NK-92 (cell line): ENCODE measurements around the gene ZNF468.
"Not testable (repeated sequence)": the region's sequence is repeated elsewhere in the genome, so short reads cannot be mapped to it uniquely, and the experiment has no call there.

Experiments used
- DNase-seq: peaks from one replicate; lab custom pipeline; 2025; ENCODE audit not compliant: unreplicated experiment; lab: John Stamatoyannopoulos, UW

Gene ZNF468

DNA sequence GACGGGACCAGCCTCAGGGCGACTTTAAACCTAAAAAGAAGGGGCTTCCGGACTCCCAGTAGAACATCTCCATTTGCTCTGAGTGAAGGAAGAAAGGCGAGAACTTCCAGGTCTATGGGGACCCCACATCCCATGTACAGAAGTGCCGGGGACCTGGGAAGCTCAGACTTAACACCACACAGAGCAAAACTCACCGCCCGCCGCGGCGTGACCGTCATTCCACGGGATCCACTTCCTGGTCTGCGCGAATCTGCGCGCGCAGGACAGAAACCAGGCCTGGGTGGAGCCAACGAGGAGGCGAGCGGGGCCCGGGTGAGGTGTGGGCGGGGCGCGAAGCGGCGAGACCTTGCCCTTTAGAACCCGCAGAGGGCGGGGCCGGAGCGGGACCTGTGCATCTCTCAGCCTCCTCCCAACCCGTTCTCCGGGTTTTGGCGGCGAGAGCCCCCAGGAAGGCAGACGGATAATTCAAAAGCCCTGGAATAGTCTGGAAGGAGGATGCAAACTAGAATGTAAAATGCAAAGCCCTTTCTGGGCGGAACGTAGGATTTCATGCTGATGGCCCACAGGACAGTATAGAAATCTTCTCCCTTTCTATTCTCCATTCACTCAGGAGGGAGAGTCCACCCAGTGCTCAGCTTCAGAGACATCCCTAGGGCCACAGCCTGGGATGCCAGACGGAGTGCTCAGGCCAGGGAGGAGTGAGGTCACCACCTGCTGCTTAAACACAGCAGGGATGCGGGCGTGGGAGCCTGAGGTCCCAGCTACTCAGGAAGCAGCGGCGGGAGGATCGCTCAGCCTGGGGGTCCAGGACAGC is at the start of gene ZNF468:
ZNF468 (minus strand) TSS at position 242 of the 814 bp plus-strand sequence. CDS start 3,347 bp downstream, outside the sequence.
- not testable (repeated sequence) for DNase-seq

DNA sequence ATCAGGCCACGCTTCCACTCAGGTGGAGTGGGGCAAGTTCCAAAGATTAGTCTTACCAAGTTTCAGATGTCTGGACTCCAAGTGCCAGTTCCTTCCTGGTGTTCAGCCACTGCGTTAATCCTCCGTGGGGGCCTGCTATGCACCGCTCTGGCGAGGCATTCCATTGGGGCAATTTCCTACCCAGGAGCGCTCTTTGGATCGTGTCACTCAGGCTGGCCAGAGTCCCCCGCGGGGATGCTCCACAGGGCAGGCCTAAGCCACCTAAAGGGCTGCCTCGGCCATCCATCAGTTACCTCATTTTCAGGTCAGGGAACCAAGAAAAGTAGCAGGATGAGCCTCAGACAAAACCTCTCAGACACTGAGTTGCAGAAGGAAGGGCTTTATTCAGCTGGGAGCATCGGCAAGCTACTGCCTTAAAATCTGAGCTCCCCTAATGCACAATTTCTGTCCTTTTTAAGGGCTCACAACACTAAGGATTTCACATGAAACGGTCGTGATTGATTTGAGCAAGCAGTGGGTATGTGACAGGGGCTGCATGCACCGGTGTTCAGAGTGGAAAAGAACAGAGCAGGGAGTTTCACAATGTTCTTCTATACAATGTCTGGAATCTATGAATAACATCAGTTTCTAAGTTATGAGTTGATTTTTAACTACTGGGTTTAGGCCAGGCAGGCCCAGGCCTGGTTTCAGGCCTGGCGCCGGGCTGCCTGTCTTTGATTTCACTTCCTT is 46.8 kb upstream of the ZNF468 start:
- DNase-seq = not testable (repeated sequence)

DNA sequence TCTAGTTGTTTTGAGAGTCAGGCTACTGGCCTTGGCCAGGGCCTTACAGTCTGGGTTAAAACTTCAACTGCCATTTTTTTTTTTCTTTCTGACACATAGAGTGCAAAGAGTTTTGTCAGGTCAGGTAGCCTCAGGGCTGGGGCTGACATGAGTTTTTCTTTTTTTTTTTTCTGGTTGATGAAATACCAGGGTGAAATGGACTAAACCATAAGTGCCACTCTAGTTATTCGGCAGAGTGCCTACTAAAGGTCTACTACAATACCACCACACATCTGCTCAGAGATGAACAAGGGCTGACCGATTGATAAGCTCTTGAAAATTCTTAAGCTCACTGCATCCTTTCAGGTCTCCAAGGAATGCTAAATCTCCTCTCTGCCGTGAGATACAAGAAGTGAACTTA is 44.4 kb upstream of the ZNF468 start:
- no peak for DNase-seq

GRCh38 chr19:52898596-52898995 is 41.2 kb upstream of the ZNF468 start:
- DNase-seq = not testable (repeated sequence)

- no peak for DNase-seq
Observed at GRCh38 chr19:52898101-52898500, 40.7 kb upstream of the ZNF468 start.

DNA sequence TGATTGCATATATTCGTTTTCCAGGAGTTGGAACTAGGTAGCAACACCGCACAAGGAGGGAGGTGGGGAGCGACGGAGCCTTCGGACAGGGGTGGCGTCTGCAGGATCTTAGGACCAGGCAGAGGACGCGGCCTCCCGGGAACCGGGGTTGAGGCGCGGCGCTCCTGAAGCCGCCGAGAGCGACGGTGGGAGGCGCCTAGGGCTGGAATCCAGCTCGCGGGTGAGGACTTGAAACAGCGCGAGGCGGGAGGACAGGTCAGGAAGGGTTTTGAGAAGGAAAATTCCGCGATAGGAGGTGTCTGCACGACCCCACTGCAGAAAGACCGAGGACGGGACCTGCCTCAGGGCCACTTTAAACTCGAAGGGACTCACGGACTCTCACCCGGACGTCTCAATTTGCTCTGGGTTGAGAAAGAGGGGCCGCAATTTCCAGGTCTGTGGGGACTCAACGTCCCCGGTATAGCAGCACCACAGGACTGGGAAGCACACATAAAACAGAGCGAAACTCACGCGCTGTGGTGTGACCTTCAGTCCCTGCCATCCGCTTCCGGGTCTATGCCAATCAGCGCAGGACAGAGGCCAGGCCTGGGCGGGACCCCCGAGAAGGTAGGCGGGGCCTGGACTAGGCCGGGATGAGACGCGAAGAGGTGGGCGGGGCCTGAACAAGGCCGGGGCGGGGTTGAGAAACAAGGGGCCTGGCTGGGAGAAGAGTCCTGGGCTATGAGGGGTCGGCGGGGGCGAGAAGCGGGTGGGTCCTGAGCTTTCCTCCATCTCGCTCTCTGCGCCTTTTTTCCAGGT is 39.9 kb upstream of the ZNF468 start, which contains the start of gene ZNF320:
ZNF320 (minus strand) TSS at position 498 of the 798 bp plus-strand sequence. CDS start 7,380 bp downstream, outside the sequence.
- peak; percentile 49 for DNase-seq

- no peak for DNase-seq
Observed at GRCh38 chr19:52896431-52897137, 39.2 kb upstream of the ZNF468 start.

- no peak for DNase-seq
Observed at GRCh38 chr19:52891336-52891735, 33.9 kb upstream of the ZNF468 start.

GRCh38 chr19:52889931-52890330 is 32.5 kb upstream of the ZNF468 start:
- no peak for DNase-seq

DNA sequence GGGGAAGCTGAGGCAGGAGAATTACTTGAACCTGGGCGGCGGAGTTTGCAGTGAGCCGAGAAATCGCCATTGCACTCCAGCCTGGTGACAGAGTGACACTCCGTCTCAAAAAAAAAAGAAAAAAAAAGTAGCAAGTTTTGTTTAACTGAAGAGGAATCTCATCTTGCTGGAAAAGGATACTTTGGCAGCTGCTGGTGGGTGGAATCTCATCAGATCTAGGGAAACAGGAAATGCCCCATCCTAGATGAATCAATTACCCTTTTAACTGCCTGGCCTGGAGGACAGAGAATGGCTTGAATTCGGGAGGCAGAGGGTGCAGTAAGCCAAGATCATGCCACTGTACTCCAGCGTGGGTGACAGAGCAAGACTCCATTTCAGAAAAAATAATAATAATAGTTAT is 31.7 kb upstream of the ZNF468 start:
- no peak for DNase-seq

GRCh38 chr19:52880895-52881389 is 23.5 kb upstream of the ZNF468 start:
- DNase-seq = no peak

DNA sequence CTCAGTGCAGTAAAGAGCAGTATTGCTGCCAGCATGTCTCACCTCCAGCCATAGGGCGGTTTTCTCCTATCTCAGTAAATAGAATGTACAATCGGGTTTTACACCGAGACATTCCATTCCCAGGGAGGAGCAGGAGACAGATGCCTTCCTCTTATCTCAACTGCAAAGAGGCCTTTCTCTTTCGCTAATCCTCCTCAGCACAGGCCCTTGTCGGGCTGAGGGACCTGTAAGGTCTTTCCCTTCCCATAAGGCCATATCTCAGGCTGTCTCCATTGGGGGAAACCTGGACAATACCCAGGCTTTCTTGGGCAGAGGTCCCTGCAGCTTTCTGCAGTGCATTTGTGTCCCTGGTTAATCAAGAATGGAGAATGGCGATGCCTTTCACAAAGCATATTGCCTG is 15.6 kb upstream of the ZNF468 start:
- not testable (repeated sequence) for DNase-seq

DNA sequence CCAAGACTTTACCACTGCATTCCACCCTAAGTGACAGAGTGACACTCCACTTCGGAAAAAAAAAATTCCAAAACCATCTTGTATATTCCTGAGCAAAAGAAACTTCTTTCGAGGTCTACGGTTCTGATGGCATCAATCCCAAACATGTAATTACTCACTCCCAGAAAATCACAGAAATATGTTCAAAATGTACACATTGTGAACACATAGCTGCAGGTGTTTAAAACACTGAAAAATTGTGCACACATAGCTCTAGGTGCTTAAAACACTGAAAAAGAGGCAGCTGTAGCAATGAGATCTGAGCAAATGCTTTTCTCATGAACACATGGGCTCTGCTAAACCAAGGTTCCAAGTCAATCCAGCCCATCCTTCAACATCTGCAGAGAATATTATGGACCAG is 14.0 kb upstream of the ZNF468 start:
- no peak for DNase-seq

DNA sequence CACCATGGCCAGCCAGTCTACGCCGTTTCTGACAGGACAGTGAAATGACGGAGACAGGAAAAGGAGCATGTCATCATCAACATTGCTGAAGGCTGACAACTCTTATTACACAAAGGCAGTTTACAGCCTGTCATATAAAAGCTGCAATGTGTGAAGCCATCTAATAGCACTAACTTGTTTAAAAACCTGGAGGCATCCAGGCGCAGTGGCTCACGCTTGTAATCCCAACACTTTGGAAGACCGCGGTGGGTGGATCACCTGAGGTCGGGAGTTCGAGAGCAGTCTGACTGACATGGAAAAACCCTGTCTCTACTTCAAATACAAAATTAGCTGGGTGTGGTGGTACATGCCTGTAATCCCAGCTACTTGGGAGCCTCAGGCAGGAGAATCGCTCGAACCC is 10.6 kb upstream of the ZNF468 start:
- DNase-seq = not testable (repeated sequence)

DNA sequence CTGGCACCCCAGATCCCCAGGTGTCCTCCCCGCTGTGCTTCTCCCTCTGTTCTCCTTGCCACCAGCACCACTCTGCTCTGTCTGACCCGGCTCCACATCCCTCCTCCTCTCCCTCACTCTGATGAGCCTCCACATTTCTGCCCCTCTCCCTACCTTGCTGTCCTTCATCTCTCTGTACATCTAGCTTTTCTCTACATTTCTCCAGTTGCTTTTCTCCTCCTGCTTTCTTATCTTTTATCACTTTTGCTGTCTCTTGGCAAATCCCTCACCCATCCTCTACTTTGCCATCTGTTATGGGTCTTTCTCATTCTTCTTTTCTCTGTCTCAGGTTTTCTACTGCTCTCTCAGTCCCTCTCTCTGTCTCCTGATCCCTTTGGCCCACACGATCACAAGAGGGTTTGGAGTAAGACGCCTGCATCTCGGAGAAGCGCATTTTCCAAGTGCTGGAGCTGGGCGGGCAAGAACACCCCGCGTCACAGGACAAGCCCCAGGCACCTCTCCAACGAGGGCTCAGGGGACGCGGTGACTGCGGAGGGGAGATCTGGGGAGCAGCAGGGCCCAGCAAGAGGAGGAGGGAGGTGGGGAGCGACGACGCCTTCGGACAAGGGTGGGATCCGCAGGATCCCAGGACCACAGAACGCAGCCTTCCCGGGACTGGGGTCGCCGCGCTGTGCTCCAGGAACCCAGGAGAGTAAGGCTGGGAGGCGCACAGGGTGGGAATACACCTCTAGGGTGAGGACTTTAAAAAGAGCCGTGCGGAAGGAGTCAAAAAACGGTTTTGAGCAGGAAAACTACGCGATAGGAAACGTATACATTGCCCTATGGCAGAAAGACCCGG is 660 bp downstream of the ZNF468 start:
- DNase-seq = not testable (repeated sequence)

DNA sequence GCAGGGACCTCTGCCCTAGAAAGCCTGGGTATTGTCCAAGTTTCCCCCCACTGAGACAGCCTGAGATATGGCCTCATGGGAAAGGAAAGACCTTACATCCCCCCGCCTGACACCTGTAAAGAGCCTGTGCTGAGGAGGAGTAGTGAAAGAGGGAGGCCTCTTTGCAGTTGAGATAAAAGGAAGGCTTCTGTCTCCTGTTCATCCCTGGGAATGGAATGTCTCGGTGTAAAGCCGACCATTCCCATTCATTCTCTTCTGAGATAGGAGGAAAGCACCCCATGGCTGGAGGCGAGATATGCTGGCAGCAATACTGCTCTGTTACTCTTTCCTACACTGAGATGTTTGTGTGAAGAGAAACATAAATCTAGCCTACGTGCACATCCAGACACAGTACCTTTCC is 10.1 kb downstream of the ZNF468 start:
- not testable (repeated sequence) for DNase-seq

DNA sequence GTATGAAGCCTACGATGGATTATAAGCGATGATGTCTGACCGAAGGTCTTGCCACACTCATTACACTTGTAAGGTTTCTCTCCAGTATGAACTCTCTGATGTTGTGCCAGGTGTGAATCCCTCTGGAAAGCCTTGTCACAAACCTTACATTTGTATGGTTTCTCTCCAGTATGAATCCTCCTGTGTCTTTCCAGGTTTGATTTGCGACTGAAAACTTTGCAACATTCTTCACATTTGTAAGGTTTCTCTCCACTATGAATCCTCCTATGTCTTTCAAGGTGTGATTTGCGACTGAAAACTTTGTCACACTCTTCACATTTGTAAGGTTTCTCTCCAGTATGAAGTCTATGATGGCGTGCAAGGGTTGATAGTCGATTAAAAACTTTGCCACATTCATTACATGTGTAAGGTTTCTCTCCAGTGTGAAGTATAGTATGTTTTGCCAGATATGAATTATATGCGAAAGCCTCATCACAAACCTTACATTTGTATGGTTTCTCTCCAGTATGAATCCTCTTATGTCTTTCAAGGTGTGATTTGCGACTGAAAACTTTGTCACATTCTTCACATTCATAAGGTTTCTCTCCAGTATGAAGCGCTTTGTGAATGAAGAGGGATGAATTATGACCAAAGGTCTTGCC is 16.5 kb downstream of the ZNF468 start:
- DNase-seq = not testable (repeated sequence)

GRCh38 chr19:52834289-52834688 is 23.1 kb downstream of the ZNF468 start:
- DNase-seq = not testable (repeated sequence)

DNA sequence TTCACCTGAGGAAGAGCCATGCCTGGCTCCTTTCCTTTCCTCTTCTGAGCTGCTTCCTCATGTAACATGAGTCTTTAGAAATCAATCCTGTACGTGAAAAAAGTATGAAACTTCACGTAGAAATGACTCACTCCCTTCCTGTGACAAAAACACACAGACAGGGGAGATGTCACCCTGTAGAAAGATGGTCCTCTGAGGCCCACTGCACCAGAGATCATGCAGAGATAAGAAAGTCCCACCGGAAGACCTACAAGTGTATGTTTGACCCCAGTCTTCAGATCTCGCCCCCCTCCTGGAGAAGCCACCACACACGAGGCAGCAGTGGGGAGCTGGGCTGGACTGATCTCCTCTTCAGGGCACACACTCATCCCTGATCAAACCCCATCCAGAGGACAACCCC is 23.9 kb downstream of the ZNF468 start:
- not testable (repeated sequence) for DNase-seq
